SU-DHL-6 (cell line): ENCODE data around the gene CBY3.

Source experiments
- EZH2phosphoT487 ChIP-seq: fragments of 200-600 bp; sonication (generic), shearing (Covaris generic); conservative IDR thresholded peaks from 2 replicates; pipeline ENCODE4 v1.6.1; 2018; ENCODE audit warnings: mild to moderate bottlenecking, antibody characterized with exemption, low read length, moderate library complexity, mixed read lengths
- TF ChIP-seq, protein P1 (sequence below): fragments of 200-600 bp; sonication (generic); IDR thresholded peaks from one replicate; pipeline ENCODE4 v1.5.1; 2017; ENCODE audit warnings: antibody characterized with exemption, mild to moderate bottlenecking, low read length, moderate library complexity; ENCODE audit not compliant: insufficient read depth, poor library complexity, severe bottlenecking

DNA sequence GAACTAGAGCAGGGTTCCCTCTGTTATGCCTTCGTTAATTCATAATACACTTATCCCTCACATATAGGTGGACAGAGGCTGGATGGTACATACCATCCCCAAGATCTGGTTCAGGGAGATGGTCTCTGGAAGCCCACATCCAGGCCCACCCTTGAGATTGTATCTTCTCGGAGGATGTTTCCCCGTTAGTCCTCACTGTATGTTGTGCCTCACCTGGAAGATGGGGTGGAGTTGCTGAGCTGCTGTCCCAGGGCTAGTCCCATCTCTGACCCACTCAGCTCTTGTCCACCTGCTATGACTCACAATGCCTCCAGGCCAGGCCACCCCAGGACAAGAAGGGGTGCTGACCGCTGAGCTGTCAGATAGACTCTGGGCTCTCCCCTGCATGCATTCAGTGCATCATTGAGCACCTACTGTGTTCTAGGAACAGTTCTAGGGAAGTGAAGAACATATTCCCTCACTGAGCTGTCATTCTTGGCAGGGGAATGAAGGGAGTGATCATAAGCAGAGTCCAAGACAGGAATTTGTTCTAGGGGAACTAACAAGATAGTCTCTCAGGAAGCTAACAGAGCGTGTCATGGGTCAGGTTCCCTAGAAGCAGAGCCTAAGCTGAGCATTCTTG, at the start of gene CBY3:
- TF ChIP-seq, protein P1, sequence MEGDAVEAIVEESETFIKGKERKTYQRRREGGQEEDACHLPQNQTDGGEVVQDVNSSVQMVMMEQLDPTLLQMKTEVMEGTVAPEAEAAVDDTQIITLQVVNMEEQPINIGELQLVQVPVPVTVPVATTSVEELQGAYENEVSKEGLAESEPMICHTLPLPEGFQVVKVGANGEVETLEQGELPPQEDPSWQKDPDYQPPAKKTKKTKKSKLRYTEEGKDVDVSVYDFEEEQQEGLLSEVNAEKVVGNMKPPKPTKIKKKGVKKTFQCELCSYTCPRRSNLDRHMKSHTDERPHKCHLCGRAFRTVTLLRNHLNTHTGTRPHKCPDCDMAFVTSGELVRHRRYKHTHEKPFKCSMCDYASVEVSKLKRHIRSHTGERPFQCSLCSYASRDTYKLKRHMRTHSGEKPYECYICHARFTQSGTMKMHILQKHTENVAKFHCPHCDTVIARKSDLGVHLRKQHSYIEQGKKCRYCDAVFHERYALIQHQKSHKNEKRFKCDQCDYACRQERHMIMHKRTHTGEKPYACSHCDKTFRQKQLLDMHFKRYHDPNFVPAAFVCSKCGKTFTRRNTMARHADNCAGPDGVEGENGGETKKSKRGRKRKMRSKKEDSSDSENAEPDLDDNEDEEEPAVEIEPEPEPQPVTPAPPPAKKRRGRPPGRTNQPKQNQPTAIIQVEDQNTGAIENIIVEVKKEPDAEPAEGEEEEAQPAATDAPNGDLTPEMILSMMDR = no peak
- TF ChIP-seq EZH2phosphoT487 = no peak
